ENCODE measurements around the gene ATP6V1G2.

Gene ATP6V1G2

DNA sequence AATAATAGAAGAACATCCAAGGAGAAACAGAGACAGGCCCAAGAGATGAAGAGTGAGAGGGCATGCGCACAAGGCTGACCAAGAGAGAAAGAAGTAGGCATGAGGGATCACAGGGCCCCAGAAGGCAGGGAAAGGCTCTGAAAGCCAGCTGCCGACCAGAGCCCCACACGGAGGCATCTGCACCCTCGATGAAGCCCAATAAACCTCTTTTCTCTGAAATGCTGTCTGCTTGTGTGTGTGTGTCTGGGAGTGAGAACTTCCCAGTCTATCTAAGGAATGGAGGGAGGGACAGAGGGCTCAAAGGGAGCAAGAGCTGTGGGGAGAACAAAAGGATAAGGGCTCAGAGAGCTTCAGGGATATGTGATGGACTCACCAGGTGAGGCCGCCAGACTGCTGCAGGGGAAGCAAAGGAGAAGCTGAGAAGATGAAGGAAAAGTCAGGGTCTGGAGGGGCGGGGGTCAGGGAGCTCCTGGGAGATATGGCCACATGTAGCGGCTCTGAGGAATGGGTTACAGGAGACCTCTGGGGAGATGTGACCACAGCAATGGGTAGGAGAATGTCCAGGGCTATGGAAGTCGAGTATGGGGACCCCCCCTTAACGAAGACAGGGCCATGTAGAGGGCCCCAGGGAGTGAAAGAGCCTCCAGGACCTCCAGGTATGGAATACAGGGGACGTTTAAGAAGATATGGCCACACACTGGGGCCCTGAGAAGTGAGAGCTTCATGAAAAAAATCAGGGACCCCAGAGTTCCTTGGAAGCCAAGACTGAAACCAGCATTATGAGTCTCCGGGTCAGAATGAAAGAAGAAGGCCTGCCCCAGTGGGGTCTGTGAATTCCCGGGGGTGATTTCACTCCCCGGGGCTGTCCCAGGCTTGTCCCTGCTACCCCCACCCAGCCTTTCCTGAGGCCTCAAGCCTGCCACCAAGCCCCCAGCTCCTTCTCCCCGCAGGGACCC is 28.0 kb upstream of the ATP6V1G2 start:
- no peak for TF ChIP-seq POLR2A (IDR thresholded peaks at IDR 0.05; ENCODE audit: low read depth, low read length)
- peak; percentile 51; the same call in 1 of the 2 replicates for TF ChIP-seq POLR2AphosphoS5 (IDR thresholded peaks at IDR 0.05; ENCODE audit: low read depth, low read length)
- TF ChIP-seq TAF1 (IDR thresholded peaks at IDR 0.05; ENCODE audit: borderline replicate concordance, low read depth, low read length), result 0 out of 2 replicates have a peak, but pooled peaks have one; percentile 46
- no peak for DNase-seq (ENCODE audit: insufficient read length)
- FAIRE-seq, result peak; percentile 84

DNA sequence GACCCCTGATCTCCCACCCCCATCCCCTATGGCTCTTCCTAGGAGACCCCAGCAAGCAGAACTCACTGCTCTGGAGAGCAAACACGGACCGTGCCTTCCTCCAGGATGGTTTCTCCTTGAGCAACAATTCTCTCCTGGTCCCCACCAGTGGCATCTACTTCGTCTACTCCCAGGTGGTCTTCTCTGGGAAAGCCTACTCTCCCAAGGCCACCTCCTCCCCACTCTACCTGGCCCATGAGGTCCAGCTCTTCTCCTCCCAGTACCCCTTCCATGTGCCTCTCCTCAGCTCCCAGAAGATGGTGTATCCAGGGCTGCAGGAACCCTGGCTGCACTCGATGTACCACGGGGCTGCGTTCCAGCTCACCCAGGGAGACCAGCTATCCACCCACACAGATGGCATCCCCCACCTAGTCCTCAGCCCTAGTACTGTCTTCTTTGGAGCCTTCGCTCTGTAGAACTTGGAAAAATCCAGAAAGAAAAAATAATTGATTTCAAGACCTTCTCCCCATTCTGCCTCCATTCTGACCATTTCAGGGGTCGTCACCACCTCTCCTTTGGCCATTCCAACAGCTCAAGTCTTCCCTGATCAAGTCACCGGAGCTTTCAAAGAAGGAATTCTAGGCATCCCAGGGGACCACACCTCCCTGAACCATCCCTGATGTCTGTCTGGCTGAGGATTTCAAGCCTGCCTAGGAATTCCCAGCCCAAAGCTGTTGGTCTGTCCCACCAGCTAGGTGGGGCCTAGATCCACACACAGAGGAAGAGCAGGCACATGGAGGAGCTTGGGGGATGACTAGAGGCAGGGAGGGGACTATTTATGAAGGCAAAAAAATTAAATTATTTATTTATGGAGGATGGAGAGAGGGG is 27.1 kb upstream of the ATP6V1G2 start:
- no peak for TF ChIP-seq POLR2A (IDR thresholded peaks at IDR 0.05; ENCODE audit: low read depth, low read length)
- no peak for DNase-seq (ENCODE audit: insufficient read length)
- peak; percentile 30 for FAIRE-seq

DNA sequence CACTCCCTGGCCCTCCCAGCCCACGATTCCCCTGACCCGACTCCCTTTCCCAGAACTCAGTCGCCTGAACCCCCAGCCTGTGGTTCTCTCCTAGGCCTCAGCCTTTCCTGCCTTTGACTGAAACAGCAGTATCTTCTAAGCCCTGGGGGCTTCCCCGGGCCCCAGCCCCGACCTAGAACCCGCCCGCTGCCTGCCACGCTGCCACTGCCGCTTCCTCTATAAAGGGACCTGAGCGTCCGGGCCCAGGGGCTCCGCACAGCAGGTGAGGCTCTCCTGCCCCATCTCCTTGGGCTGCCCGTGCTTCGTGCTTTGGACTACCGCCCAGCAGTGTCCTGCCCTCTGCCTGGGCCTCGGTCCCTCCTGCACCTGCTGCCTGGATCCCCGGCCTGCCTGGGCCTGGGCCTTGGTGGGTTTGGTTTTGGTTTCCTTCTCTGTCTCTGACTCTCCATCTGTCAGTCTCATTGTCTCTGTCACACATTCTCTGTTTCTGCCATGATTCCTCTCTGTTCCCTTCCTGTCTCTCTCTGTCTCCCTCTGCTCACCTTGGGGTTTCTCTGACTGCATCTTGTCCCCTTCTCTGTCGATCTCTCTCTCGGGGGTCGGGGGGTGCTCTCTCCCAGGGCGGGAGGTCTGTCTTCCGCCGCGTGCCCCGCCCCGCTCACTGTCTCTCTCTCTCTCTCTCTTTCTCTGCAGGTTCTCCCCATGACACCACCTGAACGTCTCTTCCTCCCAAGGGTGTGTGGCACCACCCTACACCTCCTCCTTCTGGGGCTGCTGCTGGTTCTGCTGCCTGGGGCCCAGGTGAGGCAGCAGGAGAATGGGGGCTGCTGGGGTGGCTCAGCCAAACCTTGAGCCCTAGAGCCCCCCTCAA is 25.9 kb upstream of the ATP6V1G2 start, which contains the start of gene LTA:
LTA (plus strand) TSS at position 249 of the 871 bp plus-strand sequence; CDS start at position 703, 454 bp downstream.
- peak; percentile 30; the same call in 1 of the 2 replicates for TF ChIP-seq TAF1 (IDR thresholded peaks at IDR 0.05; ENCODE audit: borderline replicate concordance, low read depth, low read length)
- peak; percentile 93 for TF ChIP-seq POLR2A (IDR thresholded peaks at IDR 0.05; ENCODE audit: low read depth, low read length)
- TF ChIP-seq POLR2AphosphoS5 (IDR thresholded peaks at IDR 0.05; ENCODE audit: low read depth, low read length), result peak; percentile 91
- DNase-seq (ENCODE audit: insufficient read length), result no peak
- FAIRE-seq, result peak; percentile 95

DNA sequence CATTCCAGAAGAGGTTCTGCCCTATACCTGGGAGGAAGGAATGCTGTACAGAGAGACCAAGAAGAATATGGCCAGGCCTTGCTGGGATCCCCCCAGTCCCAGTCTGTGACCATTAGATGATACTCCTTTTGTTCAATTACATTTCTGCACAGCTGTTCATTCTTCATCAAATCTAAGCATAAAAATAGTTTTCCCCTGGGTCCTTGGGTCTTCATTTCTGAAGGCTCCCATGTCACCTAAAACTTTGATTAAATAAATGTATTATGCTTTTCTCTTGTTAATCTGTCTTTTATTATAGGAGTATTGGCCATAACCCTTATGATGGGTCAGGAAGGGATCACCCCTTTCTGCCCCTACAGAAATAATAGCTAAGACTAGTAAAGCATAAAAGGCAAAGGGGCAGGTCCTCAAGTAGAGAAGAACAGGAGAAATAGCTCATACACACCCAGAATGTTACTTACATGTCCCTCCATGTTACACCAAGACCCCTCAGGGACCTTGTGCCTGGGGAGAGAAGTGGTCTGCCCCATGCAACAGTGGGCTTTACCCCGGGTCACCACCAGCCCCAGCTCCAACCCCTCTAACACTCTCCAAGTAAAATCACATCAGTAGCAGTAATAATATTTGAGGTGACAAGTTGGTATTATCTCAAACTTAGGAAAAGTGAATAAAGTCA is 23.6 kb upstream of the ATP6V1G2 start:
- DNase-seq (ENCODE audit: insufficient read length), result no peak
- FAIRE-seq, result no peak

DNA sequence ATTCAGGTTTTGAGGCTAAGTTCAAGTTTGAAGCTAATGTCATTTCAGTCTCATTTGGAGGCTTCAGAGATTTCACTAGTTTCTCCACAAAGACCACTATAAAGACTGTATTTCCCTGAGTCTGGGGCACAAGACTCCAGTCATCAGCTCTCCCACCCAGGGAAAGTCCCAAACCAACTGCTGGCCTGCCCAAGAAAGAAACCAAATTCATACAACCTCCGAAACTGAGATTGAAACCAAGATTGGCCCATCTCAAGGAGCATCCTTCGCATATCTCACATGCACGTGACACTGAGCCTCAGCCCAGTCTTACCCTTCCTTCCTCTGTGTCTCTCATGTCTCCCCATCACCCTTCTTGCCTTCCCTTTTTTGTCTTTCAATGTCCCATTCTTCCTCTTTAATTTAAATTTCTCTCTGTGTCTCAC is 22.1 kb upstream of the ATP6V1G2 start:
- peak; percentile 41; the same call in 1 of the 2 replicates for TF ChIP-seq POLR2AphosphoS5 (IDR thresholded peaks at IDR 0.05; ENCODE audit: low read depth, low read length)
- TF ChIP-seq TAF1 (IDR thresholded peaks at IDR 0.05; ENCODE audit: borderline replicate concordance, low read depth, low read length), result no peak
- TF ChIP-seq POLR2A (IDR thresholded peaks at IDR 0.05; ENCODE audit: low read depth, low read length), result no peak; the same call in 1 of the 2 replicates
- DNase-seq (ENCODE audit: insufficient read length) (no peak), FAIRE-seq (peak; percentile 98)

More for the DNA sequence above, 23.6 kb upstream of the ATP6V1G2 start:
- no peak for TF ChIP-seq POLR2A (IDR thresholded peaks at IDR 0.05; ENCODE audit: low read depth, low read length)
- TF ChIP-seq POLR2AphosphoS5 (IDR thresholded peaks at IDR 0.05; ENCODE audit: low read depth, low read length), result no peak
- no peak for TF ChIP-seq TAF1 (IDR thresholded peaks at IDR 0.05; ENCODE audit: borderline replicate concordance, low read depth, low read length)

DNA sequence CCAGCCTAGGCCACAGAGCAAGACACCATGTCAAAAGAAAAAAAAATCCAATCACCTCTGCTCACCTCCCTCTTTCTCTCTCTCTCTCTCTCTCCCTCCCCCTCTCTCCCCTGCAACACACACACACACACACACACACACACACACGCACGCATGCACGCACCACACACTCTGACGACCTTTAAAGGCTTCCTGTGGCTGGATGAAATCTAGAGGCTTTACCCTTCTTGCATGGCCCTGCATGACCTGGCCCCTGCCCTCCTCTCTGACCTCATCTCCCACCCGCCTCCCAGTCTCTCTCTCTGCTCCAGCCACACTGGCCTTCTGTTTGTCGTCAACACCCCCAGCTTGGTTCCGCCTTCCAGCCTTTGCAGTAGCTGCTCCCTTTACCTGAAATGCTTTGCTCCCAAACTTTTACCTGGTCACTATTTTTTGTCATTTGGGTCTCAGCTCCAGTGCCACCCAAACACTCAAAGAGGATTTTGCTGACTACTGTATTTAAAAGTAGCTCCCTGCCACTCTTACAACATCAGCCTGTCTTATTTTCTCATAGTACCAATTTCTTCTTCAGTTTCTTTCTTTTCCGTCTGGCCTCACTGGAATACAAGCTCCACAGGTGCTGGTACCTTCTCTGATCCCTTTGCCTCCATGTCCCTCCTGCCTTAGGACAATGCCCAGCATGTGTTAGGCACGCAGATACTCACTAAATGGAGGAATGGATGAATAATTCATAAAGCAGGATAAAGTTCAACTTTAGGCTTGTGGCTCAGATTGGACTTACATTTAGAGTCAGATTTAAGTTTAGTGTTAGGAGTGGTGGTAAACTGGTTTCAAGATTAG is 21.3 kb upstream of the ATP6V1G2 start:
- no peak for DNase-seq (ENCODE audit: insufficient read length)
- peak; percentile 48 for FAIRE-seq
- TF ChIP-seq POLR2A (IDR thresholded peaks at IDR 0.05; ENCODE audit: low read depth, low read length), result no peak
- no peak for TF ChIP-seq TAF1 (IDR thresholded peaks at IDR 0.05; ENCODE audit: borderline replicate concordance, low read depth, low read length)
- 0 out of 2 replicates have a peak, but pooled peaks have one; percentile 20 for TF ChIP-seq POLR2AphosphoS5 (IDR thresholded peaks at IDR 0.05; ENCODE audit: low read depth, low read length)

DNA sequence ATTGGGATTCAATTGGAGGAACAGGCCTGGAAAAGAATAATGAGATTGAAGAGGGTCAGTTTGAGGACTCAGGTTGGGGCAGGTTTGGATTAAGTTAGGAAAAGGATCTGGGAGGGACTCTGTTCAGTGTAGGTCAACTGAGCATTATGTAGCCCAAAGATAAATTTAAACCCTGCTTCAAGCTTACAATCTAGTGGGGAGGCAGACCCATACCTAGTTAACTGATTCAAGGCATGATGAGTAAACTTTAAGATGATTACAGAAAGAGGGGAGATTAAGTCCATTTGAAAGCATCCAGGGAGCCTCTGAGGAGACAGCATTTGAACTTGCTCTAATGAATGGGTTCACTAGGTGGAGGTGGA is 14.3 kb upstream of the ATP6V1G2 start:
- FAIRE-seq (peak; percentile 9), DNase-seq (ENCODE audit: insufficient read length) (no peak)
- TF ChIP-seq POLR2AphosphoS5 (IDR thresholded peaks at IDR 0.05; ENCODE audit: low read depth, low read length) (no peak), POLR2A (IDR thresholded peaks at IDR 0.05; ENCODE audit: low read depth, low read length) (no peak), TAF1 (IDR thresholded peaks at IDR 0.05; ENCODE audit: borderline replicate concordance, low read depth, low read length) (no peak)

DNA sequence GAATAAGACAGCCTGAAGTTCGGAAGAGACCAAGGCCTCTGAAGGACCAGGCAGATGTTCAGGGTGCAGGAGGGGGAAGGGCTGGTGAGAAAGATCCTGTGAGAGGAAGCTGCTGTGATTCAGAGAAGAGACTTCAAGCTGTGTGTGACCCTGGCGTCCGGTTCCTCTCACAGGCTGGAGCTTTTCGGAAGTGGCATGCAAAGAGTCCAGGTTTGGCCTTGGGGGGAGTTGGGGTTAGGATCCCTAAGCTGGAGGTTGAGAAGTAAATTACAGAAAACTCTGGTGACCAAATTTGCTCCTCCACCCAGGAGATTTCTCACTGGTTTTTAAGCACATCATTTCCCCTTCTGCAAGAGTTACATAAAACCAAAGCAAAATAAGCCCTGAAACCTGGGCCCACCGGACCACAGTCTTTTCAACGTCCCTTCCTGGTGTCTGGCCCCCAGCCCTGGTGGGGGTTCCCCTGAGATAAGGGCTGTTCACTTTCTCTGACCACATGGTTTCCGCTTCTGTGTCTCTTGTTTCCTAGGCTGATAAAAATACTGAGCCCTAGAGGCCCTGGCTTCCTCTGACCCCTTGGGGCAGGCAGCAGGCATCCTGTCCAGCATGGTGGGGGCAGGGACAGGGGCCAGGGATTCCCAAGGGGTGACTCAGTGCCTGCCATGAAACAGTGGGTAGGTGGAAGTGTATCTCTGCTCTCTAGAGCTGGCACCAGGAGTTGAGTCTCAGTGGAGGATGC is 13.7 kb upstream of the ATP6V1G2 start:
- peak; percentile 59 for DNase-seq (ENCODE audit: insufficient read length)
- FAIRE-seq, result peak; percentile 93
- TF ChIP-seq POLR2AphosphoS5 (IDR thresholded peaks at IDR 0.05; ENCODE audit: low read depth, low read length) (peak; percentile 34), POLR2A (IDR thresholded peaks at IDR 0.05; ENCODE audit: low read depth, low read length) (no peak)

DNA sequence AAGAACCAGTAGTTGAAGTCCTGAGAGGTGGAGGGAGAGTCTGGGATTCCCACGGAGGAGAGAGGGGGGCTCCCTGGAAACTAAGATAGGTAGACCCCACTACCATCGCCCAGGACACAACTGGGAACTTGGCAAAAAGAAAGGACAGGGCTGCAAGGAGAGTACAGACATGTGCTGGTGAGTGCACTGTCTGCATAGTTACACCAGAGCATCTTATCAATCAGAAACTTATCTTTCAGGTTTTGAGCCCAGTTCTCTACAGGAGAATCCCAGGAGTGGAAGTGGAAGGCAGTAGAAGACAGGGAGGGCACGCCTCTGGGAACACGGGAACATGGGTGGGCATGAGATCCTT is 13.2 kb upstream of the ATP6V1G2 start:
- TF ChIP-seq POLR2AphosphoS5 (IDR thresholded peaks at IDR 0.05; ENCODE audit: low read depth, low read length), result no peak
- peak; percentile 34; the same call in 1 of the 2 replicates for TF ChIP-seq POLR2A (IDR thresholded peaks at IDR 0.05; ENCODE audit: low read depth, low read length)
- DNase-seq (ENCODE audit: insufficient read length) (no peak), FAIRE-seq (no peak)

All from GM12892 (cell line).